ENCODE results near the gene CDA.

The CDA gene

GRCh38 chr1:20663365-20663764, 74.5 kb downstream of the CDA start:
- Histone ChIP-seq H3K36me3 (ENCODE audit: low read length) (peaks cover 4% of the 10 kb centered on the region), H3K27ac (ENCODE audit: low read depth, low read length) (no peak overlapping the region), H3K9ac (ENCODE audit: low read length) (no peak overlapping the region), H2AFZ (ENCODE audit: low read depth, low read length, severe bottlenecking) (no peak overlapping the region), H3K9me3 (ENCODE audit: insufficient read depth, low read length) (no peaks in the 10 kb centered on the region; the same call in 1 of the 2 replicates), H3K4me2 (ENCODE audit: low read depth, low read length, poor library complexity, severe bottlenecking) (no peak overlapping the region), H3K9me2 (replicated peaks; ENCODE audit: insufficient read depth, low read length) (no peaks in the 10 kb centered on the region), H3K27me3 (ENCODE audit: low read length) (no peaks in the 10 kb centered on the region), H3K79me2 (ENCODE audit: insufficient read depth, low read length) (peaks cover 28% of the 10 kb centered on the region), H4K20me1 (ENCODE audit: low read depth, low read length) (no peaks in the 10 kb centered on the region), H3F3A (ENCODE audit: insufficient read depth) (no peaks in the 10 kb centered on the region), H3K4me3 (ENCODE audit: insufficient read depth, low read length, poor library complexity, severe bottlenecking) (no peak overlapping the region)
- TF ChIP-seq CTCF (IDR thresholded peaks at IDR 0.05; ENCODE audit: insufficient read depth, low read length, poor library complexity, severe bottlenecking) (no peak), EZH2phosphoT487 (conservative IDR thresholded peaks at IDR 0.05; ENCODE audit: low read length) (no peak)

- Histone ChIP-seq H3K27ac (ENCODE audit: low read depth, low read length) (no peak overlapping the region), H3K9me2 (replicated peaks; ENCODE audit: insufficient read depth, low read length) (no peaks in the 10 kb centered on the region), H3K9me3 (ENCODE audit: insufficient read depth, low read length) (no peaks in the 10 kb centered on the region; the same call in 1 of the 2 replicates), H3K79me2 (ENCODE audit: insufficient read depth, low read length) (peaks cover 20% of the 10 kb centered on the region), H3F3A (ENCODE audit: insufficient read depth) (no peaks in the 10 kb centered on the region), H3K4me2 (ENCODE audit: low read depth, low read length, poor library complexity, severe bottlenecking) (no peak overlapping the region), H3K9ac (ENCODE audit: low read length) (no peak overlapping the region), H3K36me3 (ENCODE audit: low read length) (peaks cover 4% of the 10 kb centered on the region), H3K27me3 (ENCODE audit: low read length) (no peaks in the 10 kb centered on the region), H3K4me3 (ENCODE audit: insufficient read depth, low read length, poor library complexity, severe bottlenecking) (no peak overlapping the region), H4K20me1 (ENCODE audit: low read depth, low read length) (no peaks in the 10 kb centered on the region), H2AFZ (ENCODE audit: low read depth, low read length, severe bottlenecking) (no peak overlapping the region)
- TF ChIP-seq CTCF (IDR thresholded peaks at IDR 0.05; ENCODE audit: insufficient read depth, low read length, poor library complexity, severe bottlenecking) (no peak), EZH2phosphoT487 (conservative IDR thresholded peaks at IDR 0.05; ENCODE audit: low read length) (no peak)
Observed at GRCh38 chr1:20663969-20664715, 75.2 kb downstream of the CDA start.

GRCh38 chr1:20665726-20666125, 76.8 kb downstream of the CDA start:
- no peak overlapping the region for H3K9ac ChIP-seq (ENCODE audit: low read length)
- H4K20me1 ChIP-seq (ENCODE audit: low read depth, low read length) = no peaks in the 10 kb centered on the region
- H3F3A ChIP-seq (ENCODE audit: insufficient read depth) = no peaks in the 10 kb centered on the region
- no peaks in the 10 kb centered on the region for H3K36me3 ChIP-seq (ENCODE audit: low read length)
- no peak overlapping the region for H3K4me3 ChIP-seq (ENCODE audit: insufficient read depth, low read length, poor library complexity, severe bottlenecking)
- H3K4me2 ChIP-seq (ENCODE audit: low read depth, low read length, poor library complexity, severe bottlenecking) = no peak overlapping the region
- no peaks in the 10 kb centered on the region; the same call in 1 of the 2 replicates for H3K9me3 ChIP-seq (ENCODE audit: insufficient read depth, low read length)
- TF ChIP-seq EZH2phosphoT487 (conservative IDR thresholded peaks at IDR 0.05; ENCODE audit: low read length) (no peak), CTCF (IDR thresholded peaks at IDR 0.05; ENCODE audit: insufficient read depth, low read length, poor library complexity, severe bottlenecking) (no peak)
- H3K79me2 ChIP-seq (ENCODE audit: insufficient read depth, low read length) = peaks cover 4% of the 10 kb centered on the region
- H3K9me2 ChIP-seq (replicated peaks; ENCODE audit: insufficient read depth, low read length) = no peaks in the 10 kb centered on the region
- no peak overlapping the region for H2AFZ ChIP-seq (ENCODE audit: low read depth, low read length, severe bottlenecking)
- H3K27me3 ChIP-seq (ENCODE audit: low read length) = no peaks in the 10 kb centered on the region
- H3K27ac ChIP-seq (ENCODE audit: low read depth, low read length) = no peak overlapping the region

Data from SU-DHL-6 (cell line).